Measurements from ENCODE around the gene EMCN.
"Not testable (repeated sequence)": the region's sequence is repeated elsewhere in the genome, so short reads cannot be mapped to it uniquely, and the experiment has no call there.

Gene EMCN

DNA sequence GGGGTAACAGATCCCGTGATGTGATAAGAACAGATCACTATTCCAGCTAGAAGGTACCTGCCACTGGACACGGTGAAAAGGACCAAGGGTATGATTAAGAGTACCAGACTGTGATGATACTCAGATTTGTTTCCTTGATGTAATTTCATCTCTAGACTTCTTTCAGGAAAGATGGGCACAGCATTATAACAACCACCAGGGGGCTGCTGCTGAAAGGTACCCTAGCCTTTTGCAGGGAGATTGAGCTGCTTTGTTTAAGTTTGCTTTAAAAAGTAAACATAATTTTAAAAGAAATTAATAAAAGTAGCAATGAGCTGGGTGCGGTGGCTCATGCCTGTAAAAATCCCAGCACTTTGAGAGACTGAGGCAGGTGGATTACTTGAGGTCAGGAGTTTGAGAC is 145.4 kb downstream of the EMCN start:
- no peak for DNase-seq

GRCh38 chr4:100369871-100370270 is 148.0 kb downstream of the EMCN start:
- DNase-seq = no peak

DNA sequence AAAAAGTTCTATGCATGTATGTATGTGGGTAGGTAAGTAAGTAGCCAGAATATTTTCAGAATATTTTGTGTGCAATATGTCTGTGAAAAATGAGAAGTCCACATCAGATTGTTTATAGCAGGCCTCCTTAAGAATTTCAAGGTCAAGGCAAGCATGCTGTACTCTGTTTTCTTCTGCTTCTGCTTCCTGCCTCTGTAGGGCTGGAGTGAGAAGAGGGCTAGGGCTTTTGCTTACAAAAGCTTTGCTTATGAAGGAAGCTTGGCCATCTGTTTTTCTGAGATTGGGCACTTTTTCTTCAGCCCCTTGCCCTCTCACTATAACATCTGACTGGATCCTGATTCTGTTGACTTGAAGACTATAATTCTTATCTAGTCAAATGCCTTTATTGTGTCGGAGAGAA is 150.4 kb downstream of the EMCN start:
- no peak for DNase-seq

DNA sequence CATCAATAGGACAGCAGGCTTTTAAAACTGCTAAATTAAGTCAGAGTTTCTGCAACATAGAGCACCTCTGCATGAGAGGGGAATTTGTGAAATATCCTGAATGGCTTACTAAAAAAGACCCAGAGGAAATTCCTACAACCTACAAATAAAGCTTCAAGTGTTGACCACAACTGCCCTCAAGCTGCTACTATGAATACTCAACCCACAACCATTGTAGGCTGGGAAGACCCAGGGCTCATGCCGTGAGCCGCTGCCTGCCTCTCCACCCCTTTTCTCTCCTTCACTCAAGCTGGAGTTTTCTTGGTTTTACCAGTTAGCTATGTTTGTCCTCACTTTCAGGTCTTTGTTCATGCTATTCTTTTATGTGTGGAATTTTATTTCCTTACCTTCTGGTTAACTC is 151.6 kb downstream of the EMCN start:
- no peak for DNase-seq

GRCh38 chr4:100362366-100362765 is 155.5 kb downstream of the EMCN start:
- no peak for DNase-seq

DNA sequence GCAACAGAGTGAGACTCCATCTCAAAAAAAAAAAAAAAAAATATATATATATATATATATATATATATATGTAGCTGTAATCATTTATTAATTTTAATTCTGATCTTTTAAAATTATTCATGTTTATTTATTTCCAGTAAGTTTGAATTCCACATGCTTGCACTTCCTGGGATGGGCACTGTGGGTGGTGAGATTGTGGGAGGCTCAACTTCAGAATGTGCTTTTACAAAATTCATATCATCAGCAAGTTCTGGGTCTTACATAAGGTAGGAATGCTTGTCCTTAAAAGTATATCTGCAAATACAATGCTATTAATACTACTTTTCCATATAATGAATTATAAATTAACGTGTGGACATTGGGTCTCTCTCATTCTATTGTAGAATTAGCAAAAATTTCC is 156.5 kb downstream of the EMCN start:
- no peak for DNase-seq

- no peak for DNase-seq
Measured at GRCh38 chr4:100360211-100360610, 157.6 kb downstream of the EMCN start.

DNA sequence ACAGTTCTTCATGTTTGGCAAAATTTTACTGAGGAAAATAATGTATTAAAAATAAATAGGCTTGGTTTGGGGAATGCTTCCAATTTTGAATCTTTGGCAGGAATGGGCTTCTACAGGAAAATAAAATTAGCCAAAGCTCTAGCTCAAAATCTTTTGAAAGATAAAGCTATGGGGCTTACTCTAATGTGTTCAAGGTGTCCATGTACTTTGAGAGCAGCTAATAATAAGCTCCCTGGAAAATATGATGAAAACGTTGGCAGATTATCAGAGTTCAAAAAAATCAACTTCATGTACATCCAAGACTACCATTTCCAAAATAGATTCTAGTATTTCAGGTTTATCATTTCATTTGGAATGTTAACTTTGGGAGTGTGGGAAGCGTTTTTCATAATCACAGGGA is 158.4 kb downstream of the EMCN start:
- no peak for DNase-seq

DNA sequence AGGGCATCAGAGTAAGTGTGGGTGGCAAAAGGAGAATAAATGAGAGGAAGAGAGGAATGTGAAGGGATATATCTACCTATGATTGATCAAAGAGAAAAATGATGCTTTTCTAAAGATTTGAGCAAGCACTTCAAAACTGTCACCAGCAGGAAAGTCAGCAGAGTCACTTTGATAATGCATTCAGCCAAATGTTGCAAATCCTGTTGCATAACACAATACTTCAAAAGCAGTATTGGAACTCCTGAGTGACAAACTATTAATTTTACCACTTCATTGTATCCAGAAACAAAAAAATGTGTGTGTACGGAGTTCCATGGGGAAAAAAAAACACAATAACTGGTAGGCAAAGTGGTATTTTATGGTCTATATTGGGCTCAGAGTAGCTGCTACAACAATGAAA is 160.3 kb downstream of the EMCN start:
- no peak for DNase-seq

DNA sequence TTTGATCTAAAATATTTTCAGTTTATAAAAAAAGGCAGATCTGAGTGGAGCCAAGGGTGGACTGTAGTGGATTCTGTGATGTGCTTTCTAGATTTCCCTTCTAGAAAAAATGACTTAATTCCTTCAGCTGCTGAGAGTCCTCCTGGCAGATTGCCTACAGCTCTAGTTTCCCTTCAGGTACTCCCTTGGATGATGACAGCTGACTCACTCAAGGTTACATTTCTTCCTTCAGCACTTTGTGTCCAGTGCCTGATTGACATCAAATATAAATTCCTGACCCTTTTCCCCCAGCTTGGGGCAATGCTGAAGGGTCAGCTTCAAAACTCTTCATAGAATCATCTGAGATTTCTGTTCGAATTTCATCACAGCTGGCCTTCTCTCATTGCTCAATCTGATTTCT is 161.7 kb downstream of the EMCN start:
- DNase-seq = no peak

- DNase-seq = not testable (repeated sequence)
Measured at GRCh38 chr4:100352352-100352751, 165.5 kb downstream of the EMCN start.

- DNase-seq = no peak
Measured at GRCh38 chr4:100348473-100348872, 169.3 kb downstream of the EMCN start.

- no peak for DNase-seq
Measured at GRCh38 chr4:100347241-100347640, 170.6 kb downstream of the EMCN start.

- DNase-seq = no peak
Measured at GRCh38 chr4:100345585-100345984, 172.2 kb downstream of the EMCN start.
